ENCODE data around the gene SH3PXD2A.

Gene SH3PXD2A

GRCh38 chr10:103855424-103855823 is at the start of gene SH3PXD2A:
SH3PXD2A (minus strand) TSS chr10:103855576; CDS start chr10:103855266, 310 bp downstream.
- H4K20me1 ChIP-seq (ENCODE audit: insufficient read depth) = no peaks in the 10 kb centered on the region
- no peak for TF ChIP-seq CTCF (conservative IDR thresholded peaks at IDR 0.05; ENCODE audit: low read depth, low read length)
- no peaks in the 10 kb centered on the region for H3K4me1 ChIP-seq (ENCODE audit: low read depth, poor library complexity, severe bottlenecking)
- H3K9ac ChIP-seq = no peak within 1 kb of the TSS
- H3K27me3 ChIP-seq (ENCODE audit: insufficient read depth, low read depth) = peaks cover 3% of the 10 kb centered on the region
- no peak within 1 kb of the TSS for H2AFZ ChIP-seq (ENCODE audit: low read depth)
- no peak within 1 kb of the TSS for H3K4me2 ChIP-seq
- H3K36me3 ChIP-seq (ENCODE audit: insufficient read depth) = no peaks in the 10 kb centered on the region
- no peaks in the 10 kb centered on the region for H3K79me2 ChIP-seq (ENCODE audit: insufficient read depth, low read depth)
- no peak within 1 kb of the TSS for H3K27ac ChIP-seq
- H3K4me3 ChIP-seq (IDR thresholded peaks at IDR 0.05; ENCODE audit: insufficient read depth, low read depth, low read length) = no peak within 1 kb of the TSS

- no peaks in the 10 kb centered on the region for H3K79me2 ChIP-seq (ENCODE audit: insufficient read depth, low read depth)
- no peak overlapping the region for H3K4me3 ChIP-seq (IDR thresholded peaks at IDR 0.05; ENCODE audit: insufficient read depth, low read depth, low read length)
- H2AFZ ChIP-seq (ENCODE audit: low read depth) = no peak overlapping the region
- H3K27me3 ChIP-seq (ENCODE audit: insufficient read depth, low read depth) = no peaks in the 10 kb centered on the region
- H4K20me1 ChIP-seq (ENCODE audit: insufficient read depth) = no peaks in the 10 kb centered on the region
- no peak for TF ChIP-seq CTCF (conservative IDR thresholded peaks at IDR 0.05; ENCODE audit: low read depth, low read length)
- H3K36me3 ChIP-seq (ENCODE audit: insufficient read depth) = no peaks in the 10 kb centered on the region
- H3K4me2 ChIP-seq = no peak overlapping the region
- H3K9ac ChIP-seq = no peak overlapping the region
- H3K4me1 ChIP-seq (ENCODE audit: low read depth, poor library complexity, severe bottlenecking) = no peaks in the 10 kb centered on the region
- H3K27ac ChIP-seq = no peak overlapping the region
Observed at GRCh38 chr10:103901299-103901698, 45.9 kb upstream of the SH3PXD2A start.

- TF ChIP-seq CTCF (conservative IDR thresholded peaks at IDR 0.05; ENCODE audit: low read depth, low read length) = no peak
- H3K4me1 ChIP-seq (ENCODE audit: low read depth, poor library complexity, severe bottlenecking) = peaks cover 14% of the 10 kb centered on the region
- no peak overlapping the region for H3K4me2 ChIP-seq
- H3K27me3 ChIP-seq (ENCODE audit: insufficient read depth, low read depth) = no peaks in the 10 kb centered on the region
- no peak overlapping the region for H2AFZ ChIP-seq (ENCODE audit: low read depth)
- no peak overlapping the region for H3K9ac ChIP-seq
- no peak overlapping the region for H3K27ac ChIP-seq
- H3K79me2 ChIP-seq (ENCODE audit: insufficient read depth, low read depth) = no peaks in the 10 kb centered on the region
- no peak overlapping the region for H3K4me3 ChIP-seq (IDR thresholded peaks at IDR 0.05; ENCODE audit: insufficient read depth, low read depth, low read length)
- no peaks in the 10 kb centered on the region for H4K20me1 ChIP-seq (ENCODE audit: insufficient read depth)
- H3K36me3 ChIP-seq (ENCODE audit: insufficient read depth) = no peaks in the 10 kb centered on the region
Observed at GRCh38 chr10:103899312-103899711, 43.9 kb upstream of the SH3PXD2A start.

GRCh38 chr10:103897241-103897774 is 41.9 kb upstream of the SH3PXD2A start:
- no peak overlapping the region for H2AFZ ChIP-seq (ENCODE audit: low read depth)
- H3K36me3 ChIP-seq (ENCODE audit: insufficient read depth) = no peaks in the 10 kb centered on the region
- no peaks in the 10 kb centered on the region for H3K79me2 ChIP-seq (ENCODE audit: insufficient read depth, low read depth)
- no peak overlapping the region for H3K27ac ChIP-seq
- no peak overlapping the region for H3K9ac ChIP-seq
- no peak for TF ChIP-seq CTCF (conservative IDR thresholded peaks at IDR 0.05; ENCODE audit: low read depth, low read length)
- H3K4me2 ChIP-seq = no peak overlapping the region
- H3K4me3 ChIP-seq (IDR thresholded peaks at IDR 0.05; ENCODE audit: insufficient read depth, low read depth, low read length) = no peak overlapping the region
- peaks cover 21% of the 10 kb centered on the region for H3K4me1 ChIP-seq (ENCODE audit: low read depth, poor library complexity, severe bottlenecking)
- no peaks in the 10 kb centered on the region for H3K27me3 ChIP-seq (ENCODE audit: insufficient read depth, low read depth)
- H4K20me1 ChIP-seq (ENCODE audit: insufficient read depth) = no peaks in the 10 kb centered on the region

All from KMS-11 (cell line).